HG02642 (cell line): ENCODE data around the gene MRPL4.

Source experiments
- ATAC-seq: cut with Tn5 transposase; IDR thresholded peaks from one replicate; pipeline ENCODE4 v1.9.1; 2021; ENCODE audit warnings: mild to moderate bottlenecking; ENCODE audit not compliant: unreplicated experiment, poor library complexity

The MRPL4 gene

GRCh38 chr19:10305139-10305806 is 53.3 kb downstream of the MRPL4 start:
- ATAC-seq: no peak

- ATAC-seq: no peak
These were observed 54.3 kb downstream of the MRPL4 start for GRCh38 chr19:10306327-10306726.

- no peak for ATAC-seq
These were observed 57.4 kb downstream of the MRPL4 start, which contains the start of gene ZGLP1 for GRCh38 chr19:10309423-10309822. Gene ZGLP1 (minus strand): TSS chr19:10309815.
